Globus pallidus (tissue), 1 donor: ENCODE measurements around the gene GGACT.

ENCODE experiments used
- DNase-seq: peaks from one replicate; pipeline ENCODE4 v3.0.0-alpha.2; 2015; ENCODE audit warnings: low spot score

Gene GGACT

DNA sequence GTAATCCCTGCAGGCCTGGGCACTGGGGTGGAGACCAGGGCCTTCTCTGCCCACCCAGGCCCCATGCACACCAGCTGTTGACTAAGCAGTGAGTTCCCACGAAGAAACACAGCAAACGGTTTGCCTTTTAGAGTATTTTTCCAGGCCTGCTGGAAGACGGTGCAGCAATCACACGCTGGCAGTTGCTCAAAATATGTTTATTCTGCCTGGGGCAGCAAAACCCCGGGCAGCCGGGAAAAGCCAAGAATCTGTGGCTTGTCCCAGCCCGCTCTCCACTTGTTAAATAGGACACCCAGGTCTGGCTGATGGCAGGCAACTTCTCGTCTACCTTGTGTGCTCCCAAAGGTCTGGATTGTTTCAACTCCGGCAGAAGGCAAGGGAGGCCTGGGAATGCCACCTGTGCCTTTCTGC lies 40.8 kb downstream of the GGACT start:
- DNase-seq: no peak

- no peak for DNase-seq
Observed at GRCh38 chr13:100546713-100547405, 41.7 kb downstream of the GGACT start.

DNA sequence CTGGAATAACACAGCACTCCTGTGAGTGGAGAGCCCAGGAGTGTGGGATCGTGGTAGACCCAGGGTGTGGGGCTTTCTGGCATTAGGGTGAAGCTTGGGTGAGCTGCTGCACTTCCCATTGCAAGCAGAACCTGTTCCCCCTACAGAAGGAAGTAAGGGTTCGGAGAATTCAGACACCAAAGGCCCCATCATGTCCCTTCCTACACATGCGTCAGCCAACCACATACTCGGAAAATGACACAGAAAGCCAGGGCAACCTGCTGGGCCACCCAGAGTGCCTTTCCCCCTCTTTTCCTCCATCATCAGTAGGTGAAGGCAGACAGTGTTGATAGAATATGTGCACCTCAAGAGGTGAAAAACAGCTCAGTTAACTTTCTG lies 42.9 kb downstream of the GGACT start:
- no peak for DNase-seq

GRCh38 chr13:100544866-100545683 lies 43.5 kb downstream of the GGACT start:
- no peak for DNase-seq

GRCh38 chr13:100543872-100544602 lies 44.6 kb downstream of the GGACT start:
- DNase-seq: no peak

DNA sequence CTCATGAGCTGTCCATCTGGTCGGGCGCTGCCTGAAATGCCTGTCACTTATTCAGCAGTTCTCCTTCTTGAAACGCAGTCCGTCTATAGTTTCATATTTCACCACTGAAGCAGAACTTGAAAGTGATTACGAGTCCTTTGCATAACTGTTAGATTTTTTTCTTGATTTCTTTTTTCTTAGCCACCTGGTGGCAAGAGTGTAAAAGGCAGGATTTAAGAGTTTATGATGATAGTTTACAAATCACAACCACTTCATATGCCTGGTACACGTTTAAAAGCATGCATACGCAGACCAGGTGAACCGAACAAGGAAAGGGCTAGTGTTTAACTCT lies 45.8 kb downstream of the GGACT start:
- DNase-seq: no peak

GRCh38 chr13:100541897-100542825 lies 46.4 kb downstream of the GGACT start:
- DNase-seq: no peak

DNA sequence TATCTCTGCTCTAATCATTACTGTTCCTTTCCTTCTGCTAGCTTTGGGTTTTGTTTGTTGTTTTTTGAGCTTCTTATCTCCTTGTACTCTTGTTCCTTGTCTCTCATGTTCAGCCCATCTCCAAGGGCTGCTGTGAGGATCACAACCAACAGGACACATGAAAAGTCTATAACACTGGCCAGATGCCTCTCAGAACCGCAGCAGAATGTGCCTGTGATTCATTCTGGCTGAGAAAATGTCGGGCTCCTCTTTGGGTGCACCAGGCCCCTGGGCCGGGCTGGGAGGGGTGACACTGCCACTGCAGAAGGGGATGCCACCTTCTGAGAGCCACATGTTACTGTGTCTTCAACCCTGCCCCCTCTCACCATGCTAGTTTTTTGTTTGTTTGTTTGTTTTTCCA lies 48.0 kb downstream of the GGACT start:
- no peak for DNase-seq

DNA sequence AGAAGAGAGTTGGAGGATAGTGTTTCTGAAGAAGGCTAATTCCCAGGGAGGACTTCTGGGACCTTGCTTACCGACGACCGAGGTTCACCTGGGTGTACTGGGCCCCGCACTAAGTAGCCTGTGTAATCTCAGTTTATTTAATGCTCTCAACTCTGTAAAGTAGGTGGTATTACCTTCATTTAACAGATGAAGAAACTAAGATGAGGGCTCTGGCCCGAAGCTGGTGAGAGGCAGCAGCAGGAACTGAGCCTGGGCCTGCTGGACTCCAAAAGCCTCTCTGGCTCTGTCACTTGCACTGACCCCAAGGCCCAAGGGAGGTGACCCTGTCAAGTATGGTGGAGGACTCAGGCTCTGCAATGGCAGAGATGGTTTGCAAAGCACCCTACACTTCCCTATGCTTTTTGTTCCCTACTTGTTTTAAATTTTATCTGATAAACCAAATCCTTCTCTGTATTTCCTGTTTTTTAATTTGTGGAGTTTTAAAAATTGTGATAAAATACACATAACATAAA lies 50.6 kb downstream of the GGACT start:
- no peak for DNase-seq

DNA sequence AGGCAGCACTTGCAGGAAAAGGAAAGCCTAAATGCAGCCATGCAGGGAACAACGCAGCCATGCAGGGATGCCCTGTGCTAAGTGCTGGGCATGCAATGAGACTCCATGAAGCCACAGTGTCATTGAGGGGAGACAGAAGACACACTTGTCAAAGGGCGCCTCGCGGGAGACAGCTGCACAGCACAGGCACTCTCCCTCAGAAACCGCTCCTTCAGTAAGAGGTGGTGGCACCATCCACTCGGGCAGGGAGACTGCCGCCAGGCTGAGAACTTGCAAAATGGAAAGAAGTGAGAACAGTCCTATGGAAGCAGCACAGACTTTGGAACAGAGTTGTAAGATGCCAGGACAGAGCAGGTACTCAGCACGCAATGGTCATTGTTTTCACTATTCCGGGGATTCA lies 51.1 kb downstream of the GGACT start:
- no peak for DNase-seq

- no peak for DNase-seq
Observed at GRCh38 chr13:100536643-100537180, 51.9 kb downstream of the GGACT start.

DNA sequence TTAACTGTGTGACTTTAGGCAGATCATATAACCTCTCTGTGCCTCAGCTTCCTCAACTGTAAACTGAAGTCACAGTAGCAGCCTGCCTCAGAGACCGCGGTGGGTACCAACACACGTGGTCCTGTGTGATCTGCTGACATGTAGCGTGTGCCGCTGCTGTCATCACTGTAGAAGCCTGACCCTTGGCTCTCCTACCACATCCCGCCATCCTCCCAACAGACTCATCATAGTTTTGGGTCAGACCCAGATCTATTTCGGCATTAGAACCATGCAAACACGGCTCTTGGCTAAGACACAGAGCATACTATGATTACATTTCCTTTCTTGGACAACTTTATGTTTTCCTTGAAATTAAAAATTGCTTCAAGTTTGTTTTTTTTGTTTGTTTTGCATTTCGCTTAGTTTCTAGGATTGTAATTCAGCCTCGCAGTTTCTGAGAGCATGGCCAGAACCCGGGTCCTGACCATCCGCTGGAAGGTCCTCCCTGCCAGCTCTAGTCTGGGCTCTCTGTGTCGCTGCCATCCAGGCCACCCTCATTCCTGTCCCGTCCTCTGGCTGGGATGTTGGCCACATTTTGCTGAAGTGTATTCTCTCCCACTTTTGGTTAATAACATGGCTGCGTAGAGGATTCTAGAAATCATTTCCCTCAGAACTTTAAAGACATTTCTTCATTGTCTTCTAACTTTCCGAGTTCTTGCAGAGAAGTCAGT lies 53.0 kb downstream of the GGACT start:
- DNase-seq: no peak

GRCh38 chr13:100534911-100535310 lies 53.7 kb downstream of the GGACT start:
- no peak for DNase-seq

DNA sequence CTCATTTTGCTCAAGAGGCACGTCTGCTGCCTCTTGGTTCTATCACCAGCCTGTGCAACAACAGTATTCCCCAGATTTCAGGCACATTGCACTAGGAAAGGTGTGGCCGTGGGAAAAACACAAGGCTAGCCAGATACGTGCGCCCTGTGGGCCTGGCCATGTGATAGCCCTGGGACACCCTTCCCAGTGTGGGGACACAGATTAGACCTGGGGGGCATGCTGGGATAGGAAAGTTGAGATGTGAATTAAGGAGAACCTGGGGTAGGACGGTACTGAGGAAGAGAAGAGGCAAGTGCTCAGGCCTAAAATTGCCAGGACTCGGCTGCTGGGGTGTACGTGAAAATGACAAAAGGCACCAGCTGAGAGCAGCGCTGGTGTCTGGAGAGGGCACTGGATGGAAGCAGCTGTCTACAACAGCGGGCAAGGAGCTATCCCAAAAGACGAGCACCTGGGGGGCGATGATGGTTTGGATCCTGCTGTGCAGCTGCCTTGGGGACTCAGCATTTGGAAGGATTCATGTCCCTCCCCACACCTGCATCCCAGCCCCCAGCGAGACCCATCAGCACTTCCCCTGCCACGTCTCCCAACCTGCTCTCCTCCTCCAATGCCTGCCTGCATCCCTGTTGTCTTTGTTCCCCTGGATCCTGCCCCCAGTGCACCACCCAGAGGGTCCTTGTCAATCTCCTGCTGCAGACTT lies 54.3 kb downstream of the GGACT start:
- DNase-seq: no peak

DNA sequence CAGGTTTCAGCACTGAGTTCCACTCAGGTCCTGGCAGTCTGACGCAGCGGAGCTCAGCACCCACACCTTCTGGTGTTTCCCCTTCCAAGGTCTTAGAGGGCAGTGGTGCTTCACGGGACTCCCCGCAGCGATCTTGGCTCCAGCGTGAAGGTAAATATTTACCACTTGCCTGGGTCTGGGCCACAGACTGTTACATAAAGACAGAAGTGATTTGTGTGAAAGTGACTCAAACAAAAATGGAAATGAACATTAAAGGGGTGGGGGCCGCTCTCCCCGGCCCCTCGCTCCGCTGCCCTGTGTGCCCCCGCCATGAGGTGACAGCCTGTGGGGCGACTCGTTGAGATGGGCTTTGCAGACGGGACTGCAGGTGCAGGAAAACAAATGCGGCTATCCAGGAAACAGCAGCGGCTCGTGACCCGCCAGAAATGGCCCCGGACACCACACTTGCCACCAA lies 55.0 kb downstream of the GGACT start:
- DNase-seq: no peak

DNA sequence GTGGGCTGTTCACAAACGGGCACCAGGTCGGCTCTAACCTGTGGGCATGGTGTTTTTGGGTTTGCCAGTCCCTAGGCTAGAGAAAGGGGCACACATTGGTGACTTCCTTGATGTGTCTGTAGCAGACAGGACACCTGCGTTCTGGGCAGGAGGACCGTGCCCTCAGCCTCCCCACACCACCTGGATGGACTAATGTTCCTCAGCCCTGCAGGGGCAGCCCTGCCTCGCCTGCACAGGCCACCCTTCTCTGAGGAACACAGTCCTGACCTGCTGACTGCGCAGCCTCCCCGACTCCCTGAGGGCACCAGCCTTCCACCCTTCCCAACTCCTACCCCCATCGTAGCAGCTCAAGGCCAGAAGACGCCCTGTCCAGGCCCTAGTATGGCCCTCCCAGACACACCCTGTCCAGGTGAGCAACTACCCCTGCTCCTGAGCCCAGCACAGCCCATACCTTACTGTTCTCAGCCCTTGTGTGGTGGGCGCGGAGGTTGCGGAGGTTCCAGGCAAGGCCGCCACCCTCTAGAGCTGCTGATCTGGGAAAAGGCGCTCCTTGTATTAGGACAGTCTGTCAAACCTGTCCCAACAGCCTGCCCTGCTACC lies 55.7 kb downstream of the GGACT start:
- no peak for DNase-seq

- DNase-seq: no peak
Observed at GRCh38 chr13:100532090-100532766, 56.4 kb downstream of the GGACT start.

DNA sequence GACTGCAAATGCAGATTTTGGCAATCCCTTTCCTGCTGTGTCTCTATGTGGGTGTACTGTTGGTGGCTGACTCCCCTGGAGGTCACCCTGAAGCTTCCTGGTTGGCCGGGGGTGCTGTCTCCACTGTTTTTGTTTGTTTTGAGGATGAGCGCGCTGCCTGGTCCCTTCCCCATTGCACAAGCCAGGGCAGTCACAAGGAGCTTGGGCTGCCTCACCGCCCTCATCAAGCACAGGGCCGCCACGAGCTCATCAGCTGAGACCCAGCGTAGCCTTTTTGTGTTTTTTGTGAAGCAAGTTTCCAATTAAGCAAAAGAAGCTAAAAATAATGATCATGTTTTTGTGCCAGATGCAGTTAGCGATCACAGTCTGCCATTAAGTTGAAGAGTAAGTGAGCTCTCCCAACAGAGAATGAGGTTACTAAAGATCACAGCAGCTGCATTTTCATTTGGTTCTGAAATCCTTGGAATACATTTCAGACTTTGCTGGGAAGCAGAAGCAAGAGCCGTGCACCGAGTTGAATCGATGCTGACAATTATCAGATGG lies 57.8 kb downstream of the GGACT start:
- DNase-seq: peak; percentile 54
